Stimulated activated CD8-positive, alpha-beta memory T cell treated with anti-CD3 and anti-CD28 coated beads, Interleukin-2, amount 100 ng/mL, for 1 hour (primary cell): ENCODE results near the gene PRL.

Experiments
- DNase-seq, 2 donors: peaks; one replicate each; pipeline ENCODE4 v3.0.0-alpha.2; 2020; ENCODE audit warnings: low read depth in 2 of 2

Gene PRL

GRCh38 chr6:22296936-22297335 is at the start of gene PRL:
TSS of gene PRL (minus strand) at chr6:22297036. CDS start at chr6:22296982, 54 bp downstream.
- no peak for DNase-seq

DNA sequence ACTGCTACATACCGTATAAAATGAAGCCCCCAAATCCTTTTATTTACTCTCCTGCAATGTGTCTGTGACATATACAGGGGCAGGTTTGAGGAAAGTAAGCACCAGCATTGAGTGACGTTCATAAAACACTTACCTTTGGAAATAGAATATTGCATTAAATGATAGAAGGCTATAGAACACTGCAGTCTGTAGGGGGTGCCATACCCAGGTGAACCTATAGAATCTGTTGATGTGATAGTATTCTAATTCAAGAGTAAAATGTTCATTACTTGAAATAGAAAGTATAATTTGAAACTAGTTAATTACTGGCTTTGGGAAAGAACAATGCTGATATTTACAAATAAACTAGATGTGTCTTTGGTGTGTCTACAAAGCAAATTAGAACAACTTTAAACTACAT is 47.0 kb upstream of the PRL start:
- DNase-seq: no peak

GRCh38 chr6:22334778-22335177 is 37.9 kb upstream of the PRL start:
- DNase-seq: no peak

DNA sequence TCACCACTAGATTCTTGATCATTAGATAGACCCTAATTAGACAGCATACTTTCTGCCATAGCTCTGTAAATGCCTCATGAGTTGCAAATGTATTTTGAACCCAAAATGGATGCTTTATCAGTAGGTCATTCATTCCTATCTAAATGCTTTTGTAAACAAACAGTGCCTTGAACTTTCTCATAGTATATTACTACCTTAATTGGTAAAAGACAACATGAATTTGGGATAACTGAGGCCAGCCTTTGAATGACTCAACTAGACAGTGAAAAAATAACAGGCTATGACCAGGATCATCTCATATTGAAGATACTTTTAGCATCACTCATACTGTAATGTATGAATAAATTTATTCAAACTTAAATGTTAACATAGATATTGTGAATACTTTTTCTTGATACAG is 37.0 kb upstream of the PRL start:
- no peak for DNase-seq

- DNase-seq: no peak
These were observed 35.9 kb upstream of the PRL start for GRCh38 chr6:22332711-22333110.

- no peak for DNase-seq
These were observed 35.4 kb upstream of the PRL start for GRCh38 chr6:22332216-22332615.

DNA sequence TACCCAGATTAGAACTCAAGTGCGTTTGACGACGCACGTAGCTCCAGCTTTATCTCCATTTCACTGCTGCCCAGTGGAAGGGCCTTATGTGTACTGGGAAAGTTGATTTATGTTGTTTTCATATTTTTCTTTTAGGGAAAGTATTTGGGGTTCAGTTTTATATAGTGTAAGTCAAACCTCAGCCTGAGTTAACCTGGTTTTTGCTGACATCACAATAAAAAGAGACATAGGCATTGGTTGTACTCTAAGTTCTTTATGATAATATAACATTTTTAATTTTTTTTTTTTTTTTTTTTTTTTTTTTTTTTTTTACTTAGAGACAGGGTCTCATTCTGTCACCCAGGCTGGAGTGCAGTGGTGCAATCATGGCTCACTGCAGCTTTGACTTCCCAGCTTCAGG is 34.1 kb upstream of the PRL start:
- no peak for DNase-seq

GRCh38 chr6:22328474-22328873 is 31.6 kb upstream of the PRL start:
- no peak for DNase-seq

DNA sequence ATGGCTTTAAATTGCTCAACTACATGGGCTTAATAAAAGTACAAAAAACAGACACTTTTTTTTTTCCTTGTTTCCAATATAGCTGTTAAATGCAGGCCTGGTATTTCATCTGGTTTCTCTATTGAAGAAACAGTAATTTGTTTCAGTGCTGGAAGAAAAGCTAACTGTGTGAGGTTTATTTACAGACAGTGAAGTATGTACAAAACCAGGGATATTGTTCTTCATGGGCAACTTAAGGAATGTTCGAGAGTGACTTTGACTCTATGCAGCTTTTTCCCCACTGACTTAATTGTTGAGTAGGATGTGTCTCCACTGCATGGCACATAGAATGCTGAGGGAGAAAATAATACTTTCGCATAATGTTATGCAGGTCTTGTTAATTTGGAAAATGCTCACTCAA is 31.0 kb upstream of the PRL start:
- DNase-seq: no peak

DNA sequence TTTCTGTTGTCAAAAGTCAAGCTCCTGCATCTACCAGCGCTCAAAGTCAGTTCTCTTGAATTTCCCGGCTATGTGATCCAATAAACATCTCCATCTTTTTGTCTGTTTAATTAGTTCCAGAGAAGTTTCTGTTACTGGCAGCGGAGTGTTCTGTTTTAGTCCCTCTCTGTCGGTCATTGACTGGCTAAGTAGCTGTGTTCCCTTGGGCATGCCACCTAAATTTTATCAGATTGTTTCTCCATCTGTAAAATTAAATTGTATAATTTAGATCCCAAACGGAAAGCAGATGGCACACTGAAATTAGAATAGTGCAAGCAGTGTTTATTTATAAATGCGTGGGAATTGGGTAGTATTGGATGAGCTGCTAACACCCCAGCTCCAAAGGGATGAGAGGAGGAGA is 29.7 kb upstream of the PRL start:
- DNase-seq: no peak

- no peak for DNase-seq
These were observed 28.6 kb upstream of the PRL start for GRCh38 chr6:22325481-22325880.

DNA sequence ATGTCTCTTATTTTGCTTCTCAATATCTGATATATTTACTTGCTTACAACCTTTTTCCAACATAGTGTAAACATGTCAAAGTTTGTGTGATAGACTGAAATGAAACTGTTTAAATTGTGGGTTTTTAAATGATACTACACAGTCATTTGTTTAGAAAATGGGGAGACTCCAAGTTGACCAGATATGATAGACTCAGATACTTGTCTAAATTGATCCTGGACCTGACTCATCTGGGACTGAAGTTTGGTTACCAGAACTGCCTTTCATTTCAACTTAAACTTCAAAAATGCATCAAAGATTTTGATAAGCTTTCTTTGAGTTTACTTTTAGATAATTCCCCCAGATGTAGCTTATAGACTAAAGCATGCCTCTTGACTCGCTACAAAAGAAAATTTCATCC is 27.0 kb upstream of the PRL start:
- no peak for DNase-seq

DNA sequence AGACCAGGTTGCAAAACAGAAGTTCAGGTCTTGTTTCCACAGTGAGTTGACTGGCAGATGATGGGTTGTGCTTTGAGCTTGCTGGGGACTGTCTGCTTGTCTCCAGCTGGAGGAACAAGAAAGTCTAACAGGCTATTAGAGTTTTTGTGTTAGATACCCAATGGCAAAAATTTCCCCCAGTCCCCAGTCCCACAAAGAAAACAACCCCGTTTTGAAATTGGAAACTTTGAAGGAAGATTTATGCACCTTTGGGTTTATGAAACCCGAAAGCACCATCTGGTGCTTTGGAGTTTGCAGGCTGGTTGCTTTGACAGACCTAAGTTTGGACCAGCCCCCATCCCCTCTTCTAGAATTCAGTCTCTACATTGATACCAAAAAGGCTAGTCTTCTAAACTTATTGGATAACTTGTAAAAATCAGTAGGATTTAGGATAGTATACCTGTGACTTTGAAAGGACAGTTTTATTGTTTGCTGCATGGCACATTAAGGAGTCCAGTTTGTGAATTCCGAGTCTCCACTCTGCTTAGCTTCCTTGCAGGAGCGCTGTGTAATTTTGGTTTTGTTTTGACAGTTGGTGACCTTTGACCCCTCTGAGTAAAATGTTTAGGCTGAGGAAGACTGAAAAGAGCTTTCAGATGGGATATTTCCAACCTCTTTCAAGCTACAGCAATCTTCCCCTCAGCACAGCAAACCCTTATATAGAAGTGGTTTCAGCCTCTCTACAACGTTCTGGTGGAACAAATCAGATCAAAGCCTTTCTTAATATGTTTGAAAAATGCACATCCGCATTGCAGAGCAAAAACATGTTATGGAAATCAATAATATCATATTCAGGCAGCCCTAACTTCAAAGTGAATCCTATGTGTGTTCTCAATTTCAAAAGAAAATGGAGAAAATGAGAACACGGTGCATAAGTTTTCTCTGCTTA is 25.5 kb upstream of the PRL start:
- no peak for DNase-seq

DNA sequence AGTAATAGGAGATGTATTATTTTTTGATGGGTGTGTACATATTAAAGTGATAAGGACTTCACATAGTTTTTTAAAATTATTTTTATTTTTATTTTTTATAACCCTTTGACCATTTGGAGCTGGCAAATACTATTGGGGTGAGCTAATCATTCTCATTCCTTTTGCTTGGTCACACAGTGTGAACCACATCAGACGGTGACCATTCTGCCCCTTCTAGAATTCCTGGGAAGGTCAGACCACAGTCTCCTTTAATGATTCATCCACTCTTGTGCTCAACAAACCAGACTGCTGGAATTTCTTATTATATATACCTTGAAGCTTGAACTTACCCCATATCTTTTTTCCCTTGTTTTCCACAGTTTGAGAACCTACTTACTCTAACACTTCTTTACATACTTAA is 23.9 kb upstream of the PRL start:
- no peak for DNase-seq

DNA sequence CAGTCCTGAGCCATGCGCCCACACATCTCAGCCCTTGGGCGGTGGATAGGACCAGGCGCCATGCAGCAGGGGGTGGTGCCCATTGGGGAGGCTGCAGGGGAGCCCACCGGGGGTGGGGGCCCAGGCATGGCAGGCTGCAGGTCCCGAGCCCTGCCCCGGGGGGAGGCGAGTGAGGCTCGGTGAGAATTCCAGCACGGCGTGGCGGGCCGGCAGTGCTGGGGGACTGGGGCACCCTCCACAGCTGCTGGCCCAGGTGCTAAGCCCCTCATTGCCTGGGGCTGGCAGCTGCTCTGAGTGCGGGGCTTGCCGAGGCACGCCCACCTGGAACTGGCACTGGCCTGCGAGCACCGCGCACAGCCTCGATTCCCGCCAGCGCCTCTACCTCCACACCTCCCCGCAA is 21.6 kb upstream of the PRL start:
- DNase-seq: no peak

DNA sequence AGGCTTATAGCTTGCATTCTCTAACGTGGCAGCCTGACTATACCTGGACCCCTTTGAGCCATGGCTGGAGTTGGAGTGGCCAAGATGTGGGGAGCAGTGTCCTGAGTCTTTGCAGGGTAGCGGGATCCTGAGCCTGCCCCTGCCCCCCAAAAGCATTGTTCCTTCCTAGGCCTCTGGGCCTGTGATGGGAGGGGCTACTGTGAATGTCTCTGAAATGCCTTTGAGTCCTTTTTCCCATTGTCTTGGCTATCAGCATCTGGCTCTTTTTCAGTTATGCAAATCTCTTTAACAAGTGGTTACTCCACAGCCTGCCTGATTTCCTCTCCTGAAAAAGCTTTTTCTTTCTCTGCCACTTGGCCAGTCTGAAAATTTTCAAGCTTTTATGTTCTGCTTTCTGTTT is 17.0 kb upstream of the PRL start:
- DNase-seq: no peak

DNA sequence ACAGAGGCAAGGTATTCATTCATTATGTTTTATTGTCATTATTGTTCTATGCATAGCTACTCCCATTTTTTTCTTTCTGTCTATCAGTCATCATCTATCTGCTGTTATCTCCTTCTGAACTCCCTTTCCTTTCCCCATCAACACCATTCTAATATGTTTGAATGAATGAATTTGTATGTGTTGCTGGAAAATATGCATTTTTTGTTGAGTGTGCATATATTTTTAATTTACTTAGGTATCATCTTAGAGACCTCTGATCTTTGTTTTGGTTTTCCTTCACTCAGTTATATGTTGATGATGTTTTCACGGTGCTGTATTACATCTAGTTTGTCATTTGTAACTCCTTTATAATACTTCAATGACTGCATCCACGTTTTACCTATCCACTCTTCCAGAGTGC is 12.1 kb upstream of the PRL start:
- DNase-seq: no peak

GRCh38 chr6:22306741-22307466 is 10.1 kb upstream of the PRL start:
- no peak for DNase-seq

- DNase-seq: no peak
These were observed 6.0 kb upstream of the PRL start for GRCh38 chr6:22302838-22303237.

- DNase-seq: no peak
These were observed 3.6 kb upstream of the PRL start for GRCh38 chr6:22300273-22300998.

- DNase-seq: no peak
These were observed 1.6 kb upstream of the PRL start for GRCh38 chr6:22298475-22298890.

DNA sequence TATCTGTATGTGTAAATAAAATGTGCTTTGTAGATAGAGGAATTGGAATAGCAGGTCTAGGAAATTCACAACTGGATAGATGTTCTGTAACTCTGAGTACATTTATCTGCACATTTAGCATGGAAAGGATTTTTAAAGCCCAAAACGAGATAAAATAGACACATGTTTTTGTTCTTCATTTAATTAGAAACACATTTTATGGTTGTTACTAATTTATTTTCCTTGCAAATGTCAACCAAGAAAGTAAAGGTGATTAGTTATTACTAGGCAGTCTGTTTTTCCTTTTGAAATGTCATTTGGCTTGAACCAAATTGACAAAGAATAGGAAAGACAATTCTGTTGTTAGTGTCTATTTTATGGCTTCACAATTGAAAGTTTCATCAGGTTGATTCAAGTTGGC is 769 bp downstream of the PRL start:
- DNase-seq: no peak

DNA sequence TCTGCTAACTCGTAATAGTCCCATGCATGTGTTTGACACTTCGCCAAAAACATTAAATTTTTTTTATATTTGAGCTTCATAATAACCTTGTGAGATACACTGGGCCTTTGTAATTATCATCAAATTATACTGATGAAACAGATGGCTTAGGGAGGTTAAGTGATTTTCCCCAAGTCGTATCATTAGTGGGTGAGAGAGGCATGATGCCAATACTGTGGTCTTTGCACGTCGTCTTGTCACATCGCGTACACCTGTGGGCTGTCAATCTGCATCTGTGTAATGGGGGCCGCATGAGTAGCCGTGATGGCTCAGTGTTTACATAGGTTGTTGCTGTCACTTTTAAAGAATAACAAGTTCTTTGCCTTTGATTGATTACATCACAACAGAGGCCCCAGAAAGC is 1.7 kb downstream of the PRL start:
- DNase-seq: no peak
